Effector memory CD4-positive, alpha-beta T cell (primary cell): ENCODE results near the gene TNC.

Experiments used
- DNase-seq, 3 donors: peaks; one replicate each; pipeline ENCODE4 v3.0.0-alpha.2; 2020
- H3K27ac ChIP-seq: 2 replicates; pipeline ENCODE4 v1.7.0; 2013; ENCODE audit warnings: mild to moderate bottlenecking, low read length, moderate library complexity; ENCODE audit not compliant: insufficient read depth, poor library complexity, severe bottlenecking
- H3K27me3 ChIP-seq: replicated peaks from 2 replicates; pipeline ENCODE4 v1.7.0; 2013; ENCODE audit warnings: mild to moderate bottlenecking, low read length; ENCODE audit not compliant: insufficient read depth, control insufficient read depth, poor library complexity, severe bottlenecking
- H3K36me3 ChIP-seq: 2 replicates; pipeline ENCODE4 v1.7.0; 2013; ENCODE audit warnings: mild to moderate bottlenecking, low read length, moderate library complexity; ENCODE audit not compliant: control insufficient read depth, insufficient read depth
- H3K4me1 ChIP-seq: 2 replicates; pipeline ENCODE4 v1.7.0; 2013; ENCODE audit warnings: low read length, mild to moderate bottlenecking; ENCODE audit not compliant: control insufficient read depth, insufficient read depth, poor library complexity, severe bottlenecking
- H3K4me3 ChIP-seq: 2 replicates; pipeline ENCODE4 v1.7.0; 2013; ENCODE audit warnings: low read length, low read depth, mild to moderate bottlenecking; ENCODE audit not compliant: insufficient read depth, poor library complexity, severe bottlenecking
- H3K9me3 ChIP-seq: 2 replicates; pipeline ENCODE4 v1.7.0; 2013; ENCODE audit warnings: mild to moderate bottlenecking, low read length, moderate library complexity; ENCODE audit not compliant: control insufficient read depth

TNC gene

DNA sequence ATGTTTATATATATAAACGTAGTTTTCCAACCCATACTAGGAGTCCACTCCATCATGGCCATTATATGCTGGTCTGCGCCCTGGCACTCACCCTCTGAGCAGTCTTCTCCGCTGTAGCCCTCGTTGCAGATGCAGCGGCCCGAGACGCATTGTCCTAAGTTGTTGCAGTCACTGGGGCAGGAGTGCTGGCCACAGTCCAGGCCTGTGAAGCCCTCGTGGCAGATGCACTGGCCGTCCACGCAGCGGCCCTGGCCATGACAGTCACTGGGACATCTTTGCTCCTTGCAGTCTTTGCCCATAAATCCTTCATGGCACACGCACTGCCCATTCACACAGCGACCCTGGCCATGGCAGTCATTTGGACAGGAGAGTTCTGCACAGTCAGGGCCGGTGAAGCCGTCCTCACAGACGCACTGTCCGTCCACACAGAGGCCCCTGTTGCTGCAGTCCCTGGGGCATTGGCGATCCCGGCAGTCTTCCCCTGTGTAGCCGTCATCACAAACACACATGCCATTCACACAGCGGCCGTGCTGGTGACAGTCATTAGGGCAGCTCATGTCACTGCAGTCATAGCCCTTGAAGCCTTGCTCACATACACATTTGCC is 32.1 kb downstream of the TNC start:
- no peak overlapping the region for H3K27ac ChIP-seq

GRCh38 chr9:115084709-115085108 is 33.2 kb downstream of the TNC start:
- H3K9me3 ChIP-seq: no peaks in the 10 kb centered on the region
- no peaks in the 10 kb centered on the region for H3K4me1 ChIP-seq
- no peak for DNase-seq
- no peak overlapping the region for H3K27ac ChIP-seq
- H3K36me3 ChIP-seq: no peaks in the 10 kb centered on the region
- H3K4me3 ChIP-seq: no peak overlapping the region
- H3K27me3 ChIP-seq: no peaks in the 10 kb centered on the region

More for the DNA sequence above, 32.1 kb downstream of the TNC start:
- no peak for DNase-seq
- H3K27me3 ChIP-seq: no peaks in the 10 kb centered on the region
- no peaks in the 10 kb centered on the region for H3K36me3 ChIP-seq
- H3K4me1 ChIP-seq: no peaks in the 10 kb centered on the region
- no peak overlapping the region for H3K4me3 ChIP-seq
- H3K9me3 ChIP-seq: no peaks in the 10 kb centered on the region

DNA sequence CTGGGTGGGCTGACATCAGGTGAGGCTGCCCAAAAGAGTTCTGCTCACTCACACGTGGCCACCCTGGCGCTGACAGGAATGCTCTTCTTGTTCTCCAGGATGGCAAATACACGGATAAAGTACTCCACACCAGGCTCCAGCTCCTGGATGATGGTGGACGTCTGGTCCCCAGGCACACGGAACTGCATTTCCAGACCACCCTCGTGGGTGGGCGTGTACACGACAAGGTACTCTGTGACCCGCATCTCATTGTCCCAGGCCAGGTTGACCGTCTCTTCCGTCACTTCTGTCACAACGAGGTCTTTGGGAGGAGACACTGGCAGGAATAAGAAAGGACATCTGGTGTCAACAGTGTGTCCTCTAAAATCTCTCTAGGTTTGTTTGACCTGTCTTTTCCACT is 33.8 kb downstream of the TNC start:
- Histone ChIP-seq H3K36me3 (no peaks in the 10 kb centered on the region), H3K9me3 (no peaks in the 10 kb centered on the region), H3K4me3 (no peak overlapping the region), H3K27ac (no peak overlapping the region), H3K27me3 (no peaks in the 10 kb centered on the region), H3K4me1 (no peaks in the 10 kb centered on the region)
- DNase-seq: no peak

GRCh38 chr9:115080242-115080641 is 37.7 kb downstream of the TNC start:
- DNase-seq: no peak
- Histone ChIP-seq H3K4me1 (no peaks in the 10 kb centered on the region), H3K9me3 (no peaks in the 10 kb centered on the region), H3K36me3 (no peaks in the 10 kb centered on the region), H3K4me3 (no peak overlapping the region), H3K27me3 (no peaks in the 10 kb centered on the region), H3K27ac (no peak overlapping the region)

GRCh38 chr9:115079156-115079555 is 38.8 kb downstream of the TNC start:
- Histone ChIP-seq H3K4me1 (no peaks in the 10 kb centered on the region), H3K27me3 (no peaks in the 10 kb centered on the region), H3K27ac (no peak overlapping the region), H3K36me3 (no peaks in the 10 kb centered on the region), H3K9me3 (no peaks in the 10 kb centered on the region), H3K4me3 (no peak overlapping the region)
- DNase-seq: no peak

GRCh38 chr9:115073456-115073855 is 44.5 kb downstream of the TNC start:
- DNase-seq: no peak
- Histone ChIP-seq H3K27ac (no peak overlapping the region), H3K4me1 (no peaks in the 10 kb centered on the region), H3K9me3 (no peaks in the 10 kb centered on the region), H3K27me3 (no peaks in the 10 kb centered on the region), H3K4me3 (no peak overlapping the region), H3K36me3 (no peaks in the 10 kb centered on the region)

GRCh38 chr9:115071176-115071575 is 46.8 kb downstream of the TNC start:
- Histone ChIP-seq H3K9me3 (no peaks in the 10 kb centered on the region), H3K27ac (no peak overlapping the region), H3K27me3 (no peaks in the 10 kb centered on the region), H3K36me3 (no peaks in the 10 kb centered on the region), H3K4me1 (no peaks in the 10 kb centered on the region), H3K4me3 (no peak overlapping the region)
- no peak for DNase-seq

DNA sequence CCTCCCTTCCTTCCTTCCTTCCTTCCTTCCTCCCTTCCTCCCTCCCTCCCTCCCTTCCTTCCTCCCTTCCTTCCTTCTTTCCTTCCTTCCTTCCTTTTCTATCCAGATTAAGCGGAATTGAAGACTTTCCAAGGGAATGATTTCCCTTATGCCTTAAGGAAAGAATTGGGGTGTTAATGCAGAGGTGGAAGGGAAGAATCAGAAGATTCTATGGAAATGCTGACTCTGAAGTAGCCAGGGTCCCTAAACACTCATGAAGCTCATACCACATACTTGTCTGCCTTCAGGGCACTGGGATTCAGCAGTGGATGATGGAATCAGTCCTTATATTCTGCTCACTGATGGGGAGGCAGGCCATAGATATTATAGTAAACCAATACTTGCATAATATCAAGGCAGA is 48.2 kb downstream of the TNC start:
- Histone ChIP-seq H3K36me3 (no peaks in the 10 kb centered on the region), H3K27me3 (no peaks in the 10 kb centered on the region), H3K9me3 (no peaks in the 10 kb centered on the region), H3K4me1 (no peaks in the 10 kb centered on the region), H3K4me3 (no peak overlapping the region), H3K27ac (no peak overlapping the region)
- DNase-seq: no peak

GRCh38 chr9:115069302-115069701 is 48.7 kb downstream of the TNC start:
- H3K27ac ChIP-seq: no peak overlapping the region
- H3K27me3 ChIP-seq: no peaks in the 10 kb centered on the region
- no peak overlapping the region for H3K4me3 ChIP-seq
- no peaks in the 10 kb centered on the region for H3K4me1 ChIP-seq
- no peaks in the 10 kb centered on the region for H3K9me3 ChIP-seq
- no peaks in the 10 kb centered on the region for H3K36me3 ChIP-seq
- no peak for DNase-seq

- no peak overlapping the region for H3K27ac ChIP-seq
- H3K36me3 ChIP-seq: no peaks in the 10 kb centered on the region
- H3K9me3 ChIP-seq: no peaks in the 10 kb centered on the region
- H3K27me3 ChIP-seq: no peaks in the 10 kb centered on the region
- no peak for DNase-seq
- no peak overlapping the region for H3K4me3 ChIP-seq
- no peaks in the 10 kb centered on the region for H3K4me1 ChIP-seq
Measured at GRCh38 chr9:115068031-115068430, 49.9 kb downstream of the TNC start.
